AG10803 (cell line): ENCODE results near the gene MOB1B.

Experiments used
- DNase-seq: peaks from one replicate; pipeline ENCODE4 v3.0.0; 2010; ENCODE audit warnings: low read depth
- H3K4me3 ChIP-seq: 2 replicates; pipeline ENCODE4 v1.5.1; 2011; ENCODE audit warnings: mild to moderate bottlenecking, low read length, control low read depth
- TF ChIP-seq, protein P1 (sequence below): conservative IDR thresholded peaks from 2 replicates; pipeline ENCODE4 v1.5.1; 2011; ENCODE audit warnings: mild to moderate bottlenecking, low read length, control low read depth, inconsistent platforms

The MOB1B gene

DNA sequence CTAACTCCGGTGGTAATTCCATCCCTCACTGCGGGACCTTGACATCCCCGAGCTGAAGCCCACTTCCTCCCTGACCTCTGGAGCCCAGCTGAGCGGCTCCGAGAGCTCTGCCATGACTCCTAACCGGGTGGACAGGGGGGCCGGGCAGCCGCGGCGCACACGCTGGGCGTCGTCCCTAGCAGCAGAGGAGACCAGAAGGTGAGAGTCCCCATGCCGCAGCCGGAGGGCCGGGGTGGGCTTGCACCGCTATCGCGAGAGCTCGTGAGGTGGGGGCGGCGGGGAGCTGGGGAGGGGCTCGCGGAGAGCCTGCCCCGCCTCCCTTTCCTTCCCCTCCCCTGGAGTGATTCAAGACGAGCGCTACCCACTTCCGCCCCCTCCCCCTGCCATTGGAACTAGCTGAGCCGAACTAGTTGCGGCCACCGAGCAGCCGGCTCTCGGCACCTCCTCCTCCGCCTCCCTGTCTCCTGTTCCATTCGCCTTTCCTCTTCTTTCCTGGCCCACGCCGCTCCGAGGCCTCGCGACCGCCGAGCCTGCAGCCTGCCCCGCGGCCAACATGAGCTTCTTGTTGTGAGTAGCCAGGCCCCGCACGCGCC is at the start of gene MOB1B:
TSS of gene MOB1B (plus strand) at position 386 of the 593 bp plus-strand sequence. CDS start at position 554, 168 bp downstream.
- peak; percentile 89 for DNase-seq
- H3K4me3 ChIP-seq, result peak within 1 kb of the TSS; percentile 67
- TF ChIP-seq, protein P1, sequence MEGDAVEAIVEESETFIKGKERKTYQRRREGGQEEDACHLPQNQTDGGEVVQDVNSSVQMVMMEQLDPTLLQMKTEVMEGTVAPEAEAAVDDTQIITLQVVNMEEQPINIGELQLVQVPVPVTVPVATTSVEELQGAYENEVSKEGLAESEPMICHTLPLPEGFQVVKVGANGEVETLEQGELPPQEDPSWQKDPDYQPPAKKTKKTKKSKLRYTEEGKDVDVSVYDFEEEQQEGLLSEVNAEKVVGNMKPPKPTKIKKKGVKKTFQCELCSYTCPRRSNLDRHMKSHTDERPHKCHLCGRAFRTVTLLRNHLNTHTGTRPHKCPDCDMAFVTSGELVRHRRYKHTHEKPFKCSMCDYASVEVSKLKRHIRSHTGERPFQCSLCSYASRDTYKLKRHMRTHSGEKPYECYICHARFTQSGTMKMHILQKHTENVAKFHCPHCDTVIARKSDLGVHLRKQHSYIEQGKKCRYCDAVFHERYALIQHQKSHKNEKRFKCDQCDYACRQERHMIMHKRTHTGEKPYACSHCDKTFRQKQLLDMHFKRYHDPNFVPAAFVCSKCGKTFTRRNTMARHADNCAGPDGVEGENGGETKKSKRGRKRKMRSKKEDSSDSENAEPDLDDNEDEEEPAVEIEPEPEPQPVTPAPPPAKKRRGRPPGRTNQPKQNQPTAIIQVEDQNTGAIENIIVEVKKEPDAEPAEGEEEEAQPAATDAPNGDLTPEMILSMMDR, result peak; percentile 46

DNA sequence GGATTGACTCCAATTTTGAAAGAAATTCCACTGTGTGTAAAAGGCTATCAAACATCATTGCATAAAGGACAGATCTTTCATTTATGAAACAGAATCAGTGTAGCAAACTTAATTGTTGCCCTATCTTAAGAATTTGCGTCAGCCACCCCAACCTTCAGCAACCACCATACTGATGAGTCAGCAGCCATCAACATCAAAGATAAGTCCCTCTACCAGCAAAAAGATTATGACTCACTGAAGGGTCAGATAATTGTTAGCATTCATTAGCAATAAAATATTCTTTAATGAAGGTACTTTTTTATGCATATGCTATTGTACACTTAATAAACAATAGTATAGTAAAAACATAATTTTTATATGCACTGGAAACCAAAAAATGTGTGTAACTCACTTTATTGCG is 46.7 kb upstream of the MOB1B start:
- TF ChIP-seq, protein P1, result no peak
- H3K4me3 ChIP-seq, result no peak overlapping the region
- no peak for DNase-seq

DNA sequence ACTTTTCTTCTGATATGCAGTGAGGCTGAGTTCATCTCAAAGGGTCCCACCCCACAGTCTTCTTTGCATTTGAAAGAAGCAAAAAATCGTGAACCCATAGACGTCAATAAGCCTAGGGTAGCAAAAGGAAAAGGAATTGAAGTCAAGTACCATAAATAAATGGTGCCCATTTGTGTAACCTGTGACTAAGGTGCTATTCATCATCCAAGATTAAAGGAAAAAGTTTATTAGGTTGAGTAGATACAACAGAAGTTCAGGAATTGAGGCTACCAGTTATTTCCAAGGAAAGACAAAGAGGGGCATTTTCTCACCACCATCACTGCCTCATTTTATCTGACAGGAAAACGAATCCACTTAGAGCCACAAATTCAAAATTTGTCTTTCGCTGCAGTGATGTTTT is 43.7 kb upstream of the MOB1B start:
- TF ChIP-seq, protein P1, result no peak
- no peak overlapping the region for H3K4me3 ChIP-seq
- DNase-seq, result no peak

DNA sequence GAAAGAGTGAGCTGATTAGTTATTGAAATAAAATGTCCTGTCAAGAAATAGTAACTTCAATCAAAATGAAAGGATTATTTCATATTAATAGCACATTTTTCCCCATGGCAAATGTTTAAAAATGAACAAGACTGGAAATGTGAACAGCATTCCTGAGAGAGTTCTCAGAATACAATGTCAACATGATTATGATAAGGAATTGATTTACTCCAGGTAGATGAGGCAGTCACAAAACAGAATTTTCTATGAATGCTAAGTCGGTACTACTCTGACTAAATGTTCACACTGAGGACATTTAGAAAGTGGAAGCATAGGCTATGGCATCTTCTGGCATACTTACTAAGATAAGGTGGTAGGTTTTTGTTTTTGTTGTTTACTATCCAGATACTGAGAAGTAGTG is 43.1 kb upstream of the MOB1B start:
- TF ChIP-seq, protein P1, result no peak
- H3K4me3 ChIP-seq, result no peak overlapping the region
- no peak for DNase-seq

DNA sequence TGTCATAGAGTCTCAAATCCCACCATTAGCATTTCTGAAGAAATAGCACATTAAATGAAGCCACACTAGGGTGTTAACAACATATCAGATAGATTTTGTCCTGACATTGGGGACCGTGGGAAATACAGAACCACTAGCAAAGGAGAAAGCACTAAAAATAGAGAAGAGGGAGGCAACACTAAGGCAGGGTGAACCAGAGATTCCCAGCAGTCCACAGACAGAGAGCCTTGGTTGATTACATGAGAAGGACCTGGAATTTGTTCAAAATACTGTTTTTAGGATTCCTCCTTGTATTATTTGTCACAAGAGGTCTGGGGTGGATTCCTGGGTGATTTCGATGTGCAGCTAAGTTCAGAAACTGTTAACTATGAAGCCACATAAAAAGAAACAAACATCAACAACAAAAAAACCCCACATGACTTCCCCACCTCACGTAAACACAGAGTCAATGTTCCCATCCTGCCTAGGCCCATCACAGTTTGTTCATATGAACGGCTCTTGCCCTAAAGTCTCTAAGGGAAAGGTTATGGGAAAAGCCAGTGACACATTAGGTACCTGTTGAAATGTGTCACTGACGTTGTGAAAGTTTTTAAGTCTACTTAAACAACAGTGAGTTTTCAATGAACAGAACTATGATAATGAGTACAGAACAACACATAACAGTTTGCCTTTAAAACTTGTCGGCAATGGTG is 38.9 kb upstream of the MOB1B start:
- no peak overlapping the region for H3K4me3 ChIP-seq
- DNase-seq, result peak; percentile 7
- TF ChIP-seq, protein P1, result no peak

DNA sequence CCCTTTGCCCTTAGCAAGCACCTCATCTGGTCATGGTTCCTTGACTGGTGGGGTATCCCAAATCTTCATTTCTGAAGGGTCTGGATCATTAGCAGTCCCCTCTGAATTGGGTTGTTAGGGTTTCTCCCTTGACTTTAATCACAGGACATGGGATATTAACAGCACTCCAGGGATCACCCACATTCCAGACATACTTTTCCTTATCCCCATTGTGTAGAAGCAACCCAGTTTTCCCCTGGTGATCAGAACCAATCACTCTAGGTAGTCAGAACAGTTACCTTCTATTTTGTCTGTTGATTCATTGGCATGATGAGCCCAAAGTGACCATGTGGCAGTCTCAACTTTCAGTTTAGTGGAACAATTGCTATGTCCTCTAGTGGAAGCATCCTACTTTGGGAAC is 33.4 kb upstream of the MOB1B start:
- no peak for DNase-seq
- no peak overlapping the region for H3K4me3 ChIP-seq
- TF ChIP-seq, protein P1, result no peak

DNA sequence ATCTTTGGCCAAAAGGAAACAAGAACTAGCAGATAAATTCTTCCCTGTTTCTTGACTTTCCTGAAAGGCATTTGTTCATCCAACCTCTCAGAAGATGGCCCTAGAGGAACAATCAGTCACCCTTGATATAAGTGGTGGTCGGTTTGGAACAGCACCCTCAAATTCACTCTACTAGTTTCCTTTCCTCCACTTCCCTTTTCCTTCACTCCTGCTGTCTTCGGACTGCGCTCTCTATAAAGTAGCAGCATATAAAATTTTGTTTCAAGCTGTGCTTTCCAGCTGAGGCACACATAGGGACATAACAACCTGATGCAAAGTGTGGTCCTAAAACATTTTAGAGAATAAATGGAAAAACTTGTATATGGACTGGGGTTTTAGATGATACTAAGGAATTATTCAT is 29.0 kb upstream of the MOB1B start:
- TF ChIP-seq, protein P1, result no peak
- no peak for DNase-seq
- H3K4me3 ChIP-seq, result no peak overlapping the region
